A673 (cell line): Measurements from ENCODE around the gene H3-3A. TPM values are rescaled to one million over a fixed set of nuclear protein-coding genes. Genes with fewer than 3 reads are reported as not detected.

Experiments used
- BruUV-seq: library from RNA; stranded (reverse); fragments of 400-500 nt; replicated peaks from 2 replicates; lab custom pipeline; 2021; lab: Mats Ljungman, UMichigan
- CTCF ChIA-PET: fragments of 300-600 bp; sonication (Branson Sonifier 250); formaldehyde crosslinking; loops from one replicate; lab custom pipeline; 2022; ENCODE audit warnings: antibody characterized with exemption; lab: Charles Lee
- POLR2A ChIA-PET: fragments of 300-600 bp; sonication (Branson Sonifier 250); formaldehyde crosslinking; loops from one replicate; lab custom pipeline; 2022; ENCODE audit warnings: antibody characterized with exemption; ENCODE audit not compliant: low non-redundant PET; lab: Charles Lee
- DNase-seq: peaks from one replicate; pipeline ENCODE4 v3.0.0-alpha.2; 2015; ENCODE audit warnings: low spot score
- H3K27ac ChIP-seq: fragments of 200-600 bp; sonication (generic); 2 replicates; pipeline ENCODE4 v1.5.1; 2016; ENCODE audit warnings: mixed run types, low read depth, mild to moderate bottlenecking, mixed read lengths, antibody characterized with exemption, low read length; ENCODE audit not compliant: poor library complexity, severe bottlenecking
- H3K27me3 ChIP-seq: fragments of 200-600 bp; sonication (generic); replicated peaks from 2 replicates; pipeline ENCODE4 v1.6.1; 2017; ENCODE audit warnings: mixed run types, low read depth, mild to moderate bottlenecking, mixed read lengths, antibody characterized with exemption, low read length; ENCODE audit not compliant: insufficient read depth, poor library complexity
- H3K36me3 ChIP-seq: fragments of 200-600 bp; sonication (generic); 2 replicates; pipeline ENCODE4 v1.6.1; 2016; ENCODE audit warnings: mixed run types, mild to moderate bottlenecking, mixed read lengths, antibody characterized with exemption, low read length; ENCODE audit not compliant: insufficient read depth, poor library complexity, severe bottlenecking
- H3K4me1 ChIP-seq: fragments of 200-600 bp; sonication (generic); 2 replicates; pipeline ENCODE4 v1.6.1; 2017; ENCODE audit warnings: mixed run types, mild to moderate bottlenecking, mixed read lengths, antibody characterized with exemption, low read length; ENCODE audit not compliant: insufficient read depth, poor library complexity, severe bottlenecking
- H3K4me3 ChIP-seq: fragments of 200-600 bp; sonication (generic); 2 replicates; pipeline ENCODE4 v1.5.1; 2016; ENCODE audit warnings: low read depth, mixed run types, mild to moderate bottlenecking, mixed read lengths, low read length; ENCODE audit not compliant: poor library complexity, severe bottlenecking
- H3K9me3 ChIP-seq: fragments of 200-600 bp; sonication (generic); 2 replicates; pipeline ENCODE4 v1.6.1; 2016; ENCODE audit warnings: mixed run types, low read depth, mild to moderate bottlenecking, mixed read lengths, antibody characterized with exemption, low read length; ENCODE audit not compliant: poor library complexity, severe bottlenecking
- EZH2 ChIP-seq: fragments of 200-600 bp; sonication (generic); IDR thresholded peaks from 2 replicates; pipeline ENCODE4 v1.6.1; 2017; ENCODE audit warnings: borderline replicate concordance, low read depth, mild to moderate bottlenecking, mixed read lengths, antibody characterized with exemption, low read length; ENCODE audit not compliant: poor library complexity, severe bottlenecking
- intact Hi-C: fragments of 100-400 bp; cut with micrococcal nuclease; formaldehyde crosslinking; loops from one replicate; pipeline ENCODE4 v1.10.0; 2022; ENCODE audit not compliant: unreplicated experiment
- total RNA-seq: library from RNA; stranded (reverse); gene quantifications from 2 replicates; pipeline ENCODE4 v1.2.3, GENCODE V29; 2021
- TF ChIP-seq, protein P1 (sequence below): fragments of 300-800, 200-600 bp; sonication (generic); conservative IDR thresholded peaks from 2 replicates; pipeline ENCODE4 v1.5.1; 2017; ENCODE audit warnings: low read depth, mild to moderate bottlenecking, antibody characterized with exemption, low read length, moderate library complexity, mixed read lengths

Gene H3-3A
- total RNA-seq, 1 experiment from 2014 or later = 638 TPM

DNA sequence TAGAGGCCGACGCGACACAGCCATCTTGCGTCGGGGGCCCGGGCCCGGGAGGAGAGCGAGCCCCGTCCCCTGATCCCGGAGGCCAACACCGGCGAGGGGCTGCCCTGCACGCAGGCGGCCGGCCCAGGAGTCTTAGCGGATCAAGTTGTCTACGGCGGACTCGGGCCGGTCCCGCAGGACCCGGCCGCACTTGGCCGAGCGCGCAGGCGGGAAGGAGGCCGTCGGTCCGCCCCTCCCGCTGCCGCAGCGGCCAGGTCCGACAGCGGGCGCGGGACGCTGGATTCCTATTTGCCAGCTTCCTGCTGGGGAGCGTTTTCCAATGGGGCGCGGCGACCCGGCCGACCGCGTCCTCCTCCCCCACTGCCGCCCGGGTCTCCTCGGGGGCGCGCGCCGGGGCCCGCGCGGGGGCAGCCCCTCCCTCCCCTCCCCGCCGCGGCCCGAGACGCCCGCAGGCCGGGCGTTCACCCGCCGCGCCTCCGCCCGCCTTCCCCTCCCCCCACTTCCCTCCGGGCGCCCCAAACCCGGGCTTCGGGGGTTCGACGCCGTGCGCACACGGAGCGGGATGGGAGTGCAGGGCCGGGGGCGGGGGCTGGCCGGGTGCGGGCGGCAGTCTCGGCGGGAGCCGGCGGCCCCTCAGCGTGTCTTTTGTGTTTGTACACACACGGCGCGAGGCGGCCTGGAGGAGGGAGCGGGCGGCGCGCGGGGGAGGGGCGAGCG lies 517 bp upstream of the H3-3A start:
- no peak for TF ChIP-seq EZH2
- TF ChIP-seq, protein P1, sequence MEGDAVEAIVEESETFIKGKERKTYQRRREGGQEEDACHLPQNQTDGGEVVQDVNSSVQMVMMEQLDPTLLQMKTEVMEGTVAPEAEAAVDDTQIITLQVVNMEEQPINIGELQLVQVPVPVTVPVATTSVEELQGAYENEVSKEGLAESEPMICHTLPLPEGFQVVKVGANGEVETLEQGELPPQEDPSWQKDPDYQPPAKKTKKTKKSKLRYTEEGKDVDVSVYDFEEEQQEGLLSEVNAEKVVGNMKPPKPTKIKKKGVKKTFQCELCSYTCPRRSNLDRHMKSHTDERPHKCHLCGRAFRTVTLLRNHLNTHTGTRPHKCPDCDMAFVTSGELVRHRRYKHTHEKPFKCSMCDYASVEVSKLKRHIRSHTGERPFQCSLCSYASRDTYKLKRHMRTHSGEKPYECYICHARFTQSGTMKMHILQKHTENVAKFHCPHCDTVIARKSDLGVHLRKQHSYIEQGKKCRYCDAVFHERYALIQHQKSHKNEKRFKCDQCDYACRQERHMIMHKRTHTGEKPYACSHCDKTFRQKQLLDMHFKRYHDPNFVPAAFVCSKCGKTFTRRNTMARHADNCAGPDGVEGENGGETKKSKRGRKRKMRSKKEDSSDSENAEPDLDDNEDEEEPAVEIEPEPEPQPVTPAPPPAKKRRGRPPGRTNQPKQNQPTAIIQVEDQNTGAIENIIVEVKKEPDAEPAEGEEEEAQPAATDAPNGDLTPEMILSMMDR = no peak
- peaks cover 21% of the 10 kb centered on the region for H3K4me1 ChIP-seq
- peak overlapping the region; percentile 90 for H3K27ac ChIP-seq
- ChIA-PET CTCF (interaction anchor here (1.1 kb wide), 1 partner anchor 135 kb away, joined by 3 read pairs; no protein-coding TSS in a partner anchor), POLR2A (interaction anchor here (0.5 to 1.2 kb wide), 9 partner anchors 13 to 621 kb away, joined by 3 to 14 read pairs (median 4); partner anchors contain the start of genes PYCR2 and SDE2)
- H3K9me3 ChIP-seq = no peaks in the 10 kb centered on the region
- DNase-seq = peak; percentile 72
- H3K36me3 ChIP-seq = peaks cover 16% of the 10 kb centered on the region
- no TSS peak for BruUV-seq
- intact Hi-C loops = loop anchor here (1.0 to 10.0 kb wide), 3 partner anchors 49 to 133 kb away; partner anchors contain the start of gene SDE2
- no peaks in the 10 kb centered on the region for H3K27me3 ChIP-seq
- H3K4me3 ChIP-seq = peak overlapping the region; percentile 76

DNA sequence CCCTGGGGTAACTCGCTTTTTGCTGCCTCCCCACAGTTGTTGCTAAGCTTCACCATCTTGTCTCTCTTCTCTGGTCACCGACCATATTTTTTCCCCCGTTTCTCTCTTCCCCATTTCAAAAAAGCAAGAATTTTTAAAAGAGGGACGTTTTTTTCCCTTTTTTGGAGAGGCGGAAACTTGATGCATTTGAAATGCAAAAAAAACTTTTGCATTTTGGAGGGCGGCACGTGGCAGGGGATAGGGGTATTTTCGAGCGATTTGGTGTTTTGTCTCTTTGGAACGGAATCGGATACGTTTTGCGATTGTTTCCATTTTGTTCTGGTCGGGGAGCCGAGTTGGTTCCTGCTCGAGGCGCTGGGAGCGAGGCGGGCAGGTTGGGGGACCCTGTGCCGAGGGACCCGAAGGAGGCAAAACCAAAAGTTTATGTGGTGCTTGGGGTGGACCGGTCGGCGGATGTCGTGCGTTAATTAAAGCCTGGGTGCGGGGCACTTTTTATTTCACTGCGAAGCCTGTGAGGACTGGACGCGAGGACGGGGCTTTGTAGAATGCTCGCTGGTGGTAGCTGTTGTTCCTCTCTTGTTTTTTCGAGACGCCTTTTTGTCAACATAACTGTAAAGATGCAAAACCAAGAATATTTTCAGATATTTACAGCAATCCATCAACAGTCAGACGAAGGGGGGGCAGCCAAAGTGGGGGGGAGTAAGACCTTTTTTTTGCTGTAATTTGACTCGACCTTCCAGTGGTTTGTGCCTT lies 884 bp downstream of the H3-3A start:
- peak; percentile 71 for DNase-seq
- no TSS peak for BruUV-seq
- ChIA-PET CTCF (interaction anchor here (0.7 kb wide), 1 partner anchor 17 kb away, joined by 5 read pairs; no protein-coding TSS in a partner anchor), POLR2A (interaction anchor here (0.6 to 1.2 kb wide), 2 partner anchors 34 to 64 kb away, joined by 3 to 14 read pairs; partner anchors contain the start of gene SDE2)
- Histone ChIP-seq H3K27ac (peak overlapping the region; percentile 99), H3K36me3 (peaks cover 30% of the 10 kb centered on the region), H3K27me3 (no peaks in the 10 kb centered on the region), H3K9me3 (no peaks in the 10 kb centered on the region), H3K4me1 (peaks cover 21% of the 10 kb centered on the region), H3K4me3 (peak overlapping the region; percentile 76)
- TF ChIP-seq EZH2 = no peak
- intact Hi-C loops = loop anchor here (2.0 to 10.0 kb wide), 2 partner anchors 47 to 131 kb away; no protein-coding TSS in a partner anchor

DNA sequence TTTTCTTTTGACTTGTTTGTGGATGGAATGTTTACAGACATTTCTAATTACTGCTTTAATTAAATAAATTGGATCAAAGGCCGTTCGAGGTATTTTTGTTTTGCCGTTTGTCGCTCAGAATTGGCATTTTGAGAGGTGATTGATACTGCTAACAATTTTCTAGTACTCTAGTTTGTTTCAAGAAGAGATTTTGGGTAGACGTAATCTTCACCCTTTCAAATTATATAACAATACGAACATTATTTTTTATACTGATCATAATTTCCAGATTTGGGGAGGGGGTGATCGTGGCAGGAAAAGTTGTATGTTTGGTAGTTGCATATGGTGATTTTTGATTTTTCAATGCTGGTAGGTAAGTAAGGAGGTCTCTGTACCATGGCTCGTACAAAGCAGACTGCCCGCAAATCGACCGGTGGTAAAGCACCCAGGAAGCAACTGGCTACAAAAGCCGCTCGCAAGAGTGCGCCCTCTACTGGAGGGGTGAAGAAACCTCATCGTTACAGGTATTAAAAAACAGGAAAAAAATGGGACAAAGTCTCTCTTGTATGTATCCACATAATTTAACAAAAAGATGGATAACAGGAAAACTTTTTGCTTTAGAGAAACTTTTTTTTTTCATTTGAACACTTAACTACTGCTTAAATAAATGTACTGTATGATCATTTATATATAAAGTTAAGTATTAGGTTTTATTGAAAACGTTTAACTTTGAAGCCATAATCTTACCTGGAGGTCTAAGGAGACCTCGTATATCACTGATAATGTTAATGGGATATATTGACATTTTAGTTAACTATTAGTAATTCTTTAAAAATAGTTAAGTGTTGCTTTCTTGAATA lies 1.7 kb downstream of the H3-3A start:
- peak overlapping the region; percentile 99 for H3K27ac ChIP-seq
- DNase-seq = peak; percentile 49
- H3K9me3 ChIP-seq = no peaks in the 10 kb centered on the region
- intact Hi-C loops = loop anchor here (1.0 to 10.0 kb wide), 3 partner anchors 47 to 131 kb away; no protein-coding TSS in a partner anchor
- no peaks in the 10 kb centered on the region for H3K27me3 ChIP-seq
- ChIA-PET POLR2A (no interaction called here), CTCF (interaction anchor here (0.5 to 1.6 kb wide), 13 partner anchors 11 to 90 kb away, joined by 3 to 12 read pairs (median 6); partner anchors contain the start of gene SDE2)
- H3K4me3 ChIP-seq = peak overlapping the region; percentile 76
- H3K4me1 ChIP-seq = peaks cover 21% of the 10 kb centered on the region
- TF ChIP-seq EZH2 = no peak
- TF ChIP-seq, protein P1 = peak; percentile 68
- H3K36me3 ChIP-seq = peaks cover 38% of the 10 kb centered on the region
- TSS peak; percentile 48 for BruUV-seq
